ENCODE measurements around the gene DGCR6L. TPM values are rescaled to one million over a fixed set of nuclear protein-coding genes. Genes with fewer than 3 reads are reported as not detected.
A peak's percentile ranks its signal among the peaks of the same experiment; 100 is the strongest.

Gene DGCR6L
- 3.7 and 5.2 TPM in 2 replicates for total RNA-seq (2013; cell fraction: nucleolus; rRNA removed)
- total RNA-seq (2014; rRNA removed): 37.4 and 38.9 TPM in 2 replicates
- 12.5 and 15.2 TPM in 2 replicates for total RNA-seq (2014; rRNA removed; fragmentation: Illumina TruSeq; extraction: Trizol)
- total RNA-seq (2021): 27.0 and 27.7 TPM in 2 replicates
- 6.9 TPM for polyA plus RNA-seq (2011; ENCODE audit: low read depth)
- 9.1 and 17.4 TPM in 2 replicates for polyA plus RNA-seq (2011; rRNA removed)
- polyA plus RNA-seq (2011; cell fraction: cytosol; rRNA removed): 30.2 and 48.0 TPM in 2 replicates
- 18.6 and 25.2 TPM in 2 replicates for polyA plus RNA-seq (2011; cell fraction: nucleus; rRNA removed)
- 15.0 and 17.2 TPM in 2 replicates for polyA plus RNA-seq (2012)
- 1.5 and 8.1 TPM in 2 replicates for polyA plus RNA-seq (2014; fragmentation: Illumina TruSeq; extraction: Trizol)
- polyA plus RNA-seq (2014; fragmentation: Nextera tagmentation; extraction: Ambion mirVana): 1 to 10 TPM; 1.6 to 4.2 TPM
- polyA plus RNA-seq (2014; rRNA removed): 36.7 and 41.9 TPM in 2 replicates
- 10 to 100 TPM; 59.4 to 62.8 TPM for polyA plus RNA-seq (2016; fragmentation: Nextera tagmentation; extraction: Ambion mirVana)
- 7.2 and 15.7 TPM in 2 replicates for polyA minus RNA-seq (2011; rRNA and poly(A)+ RNA removed)
- 4.6 and 5.3 TPM in 2 replicates for polyA minus RNA-seq (2011; cell fraction: cytosol; rRNA and poly(A)+ RNA removed)
- polyA minus RNA-seq (2011; cell fraction: nucleus; rRNA and poly(A)+ RNA removed): 5.0 and 5.9 TPM in 2 replicates
- Bru-seq, nascent RNA: percentile 54 among the genes with signal in this experiment
- percentile 54 among the genes with signal in this experiment for BruChase-seq, experiment 1, labeled RNA remaining after a 6-hour chase
- BruChase-seq, experiment 2, labeled RNA remaining after a 2-hour chase: percentile 53 among the genes with signal in this experiment
- long read RNA-seq, experiment 1, transcript DGCR6L-201 (5 exons, 1,154 nt): major isoform, 45 of 47 reads
- long read RNA-seq, experiment 1, partial matches to known transcripts: 1 of 47 reads
- long read RNA-seq, experiment 1, other reads (novel, unspliced or antisense): 0 of 47 reads
- long read RNA-seq, experiment 2, transcript DGCR6L-201 (5 exons, 1,154 nt): major isoform, 26 of 28 reads
- long read RNA-seq, experiment 2, partial matches to known transcripts: 2 of 28 reads
- long read RNA-seq, experiment 2, other reads (novel, unspliced or antisense): 0 of 28 reads

DNA sequence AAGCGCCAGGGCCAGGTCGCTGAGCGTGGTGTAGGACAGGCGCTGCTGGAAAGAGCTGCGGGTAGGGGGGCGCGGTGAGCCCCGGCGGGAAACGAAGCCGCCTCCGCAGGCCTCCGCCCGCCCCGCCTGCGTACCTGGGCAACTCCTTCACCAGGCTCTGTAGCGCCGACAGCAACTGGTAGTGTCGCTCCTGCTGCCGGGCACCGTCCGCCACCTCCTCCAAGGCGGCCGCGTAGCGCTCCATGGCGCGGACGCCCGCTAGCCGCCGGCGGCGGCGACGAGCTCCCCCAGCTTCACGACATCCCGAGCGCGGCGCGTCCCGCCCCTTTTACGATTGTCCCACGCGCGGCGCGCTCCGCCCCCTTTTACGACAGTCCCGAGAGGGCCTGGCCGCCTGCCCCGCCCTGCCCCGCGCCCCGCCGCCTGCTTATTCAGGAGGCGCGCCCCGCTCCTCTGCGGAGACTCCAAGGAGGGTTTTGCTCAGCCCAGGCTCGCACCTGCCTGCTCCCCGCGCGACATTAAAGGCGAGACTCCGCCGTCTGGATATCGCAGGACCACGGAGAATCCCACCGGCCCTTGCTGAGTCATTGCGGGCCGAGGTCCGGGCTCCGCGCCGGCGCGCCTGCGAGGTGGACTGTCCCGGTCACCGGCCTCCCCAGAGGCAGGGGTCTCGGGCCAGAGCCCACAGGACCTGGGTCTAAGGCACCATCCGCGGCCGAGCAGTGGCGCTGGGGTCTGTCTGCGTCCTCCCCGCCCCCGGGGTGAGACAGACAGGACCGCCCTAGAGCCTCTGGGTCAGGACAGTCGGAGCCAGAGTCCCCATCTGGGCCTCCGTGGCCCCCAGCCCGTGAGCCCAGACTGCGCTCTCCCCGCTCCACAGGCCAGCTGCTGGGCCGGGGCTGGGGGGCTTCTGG lies at the start of gene DGCR6L:
TSS of gene DGCR6L (minus strand) at position 316 of the 914 bp plus-strand sequence. CDS start at position 244, 72 bp downstream.
- Histone ChIP-seq H3K9me3 (replicated peaks; ENCODE audit: control insufficient read depth, insufficient read depth, low read length) (no peaks in the 10 kb centered on the region), H2AFZ (ENCODE audit: control insufficient read depth, low read depth, low read length) (peak within 1 kb of the TSS; percentile 92), H3K4me1 (ENCODE audit: control insufficient read depth, insufficient read depth, low read length) (peaks cover 4% of the 10 kb centered on the region; the same call in 1 of the 2 replicates), H3K27me3 (replicated peaks in 1 of 2; ENCODE audit: control insufficient read depth in 2 of 2, insufficient read depth in 2 of 2, low read length in 1 of 2) (no peaks in the 10 kb centered on the region), H3K4me2 (ENCODE audit: control insufficient read depth, insufficient read depth) (peak within 1 kb of the TSS; percentile 86), H4K20me1 (ENCODE audit: control insufficient read depth, insufficient read depth) (no peaks in the 10 kb centered on the region), H3K4me3 (peak within 1 kb of the TSS; percentile 91), H3K9ac (ENCODE audit: control insufficient read depth, insufficient read depth, low read length) (peak within 1 kb of the TSS; percentile 71), H3K36me3 (ENCODE audit: control insufficient read depth in 2 of 2, insufficient read depth in 2 of 2, low read length in 1 of 2) (no peaks in the 10 kb centered on the region), H3K27ac (ENCODE audit: control insufficient read depth, insufficient read depth) (peak within 1 kb of the TSS; percentile 55), H3K79me2 (ENCODE audit: control insufficient read depth, insufficient read depth, low read length) (no peaks in the 10 kb centered on the region)
- BruUV-seq (replicated peaks): TSS peak; percentile 88
- under 1% methylated on average over 88 of the region's 98 CpGs for WGBS (ENCODE audit: insufficient coverage, insufficient replicate concordance, low lambda C conversion rate, missing lambda C conversion rate)
- CTCF ChIA-PET: no interaction called here
- RAD21 ChIA-PET (ENCODE audit: unreplicated experiment): interaction anchor here (1.0 kb wide), 1 partner anchor 99 kb away, joined by 3 read pairs; no protein-coding TSS in a partner anchor
- no peak for FAIRE-seq
- SMC1A ChIA-PET (ENCODE audit: uncharacterized antibody, unreplicated experiment): no interaction called here
- in situ Hi-C loops (cut with MboI) (no loop called here), intact Hi-C loops (cut with micrococcal nuclease; ENCODE audit: unreplicated experiment) (no loop called here)
- POLR2A ChIA-PET: interaction anchor here (0.6 to 0.8 kb wide), 2 partner anchors 84 to 379 kb away, joined by 3 to 5 read pairs; no protein-coding TSS in a partner anchor
- ATAC-seq: peak; percentile 92
- peak; percentile 62 for DNase-seq (ENCODE audit: low read depth, low spot score)
- TF ChIP-seq RB1 (IDR thresholded peaks at IDR 0.05; ENCODE audit: borderline replicate concordance) (no peak), JUND (IDR thresholded peaks at IDR 0.05; ENCODE audit: low read depth, low read length) (no peak), EGR1 (IDR thresholded peaks at IDR 0.05; ENCODE audit: borderline replicate concordance in 1 of 2, low read depth in 2 of 2, low read length in 2 of 2) (peak; percentile 9 to 12; a peak in 1 of 3 replicates), CEBPB (IDR thresholded peaks at IDR 0.05; ENCODE audit: borderline replicate concordance in 1 of 2, low read depth in 2 of 2, low read length in 2 of 2) (no peak), HDGF (IDR thresholded peaks at IDR 0.05) (no peak), TBL1XR1 (IDR thresholded peaks at IDR 0.05; ENCODE audit: low read depth, low read length) (no peak), ZNF207 (IDR thresholded peaks at IDR 0.05; ENCODE audit: borderline replicate concordance) (no peak), SP1 (IDR thresholded peaks at IDR 0.05; ENCODE audit: low read depth, low read length) (peak; percentile 47), KAT2A (conservative IDR thresholded peaks at IDR 0.05; ENCODE audit: control insufficient read depth, low read depth, low read length) (no peak), YY1 (IDR thresholded peaks at IDR 0.05; ENCODE audit: low read depth, low read length) (no peak), IKZF1 (conservative IDR thresholded peaks at IDR 0.05) (peak; percentile 48; the same call in 1 of the 2 replicates), FOXK2 (IDR thresholded peaks at IDR 0.05) (no peak), EZH2 (IDR thresholded peaks at IDR 0.05; ENCODE audit: borderline replicate concordance, control insufficient read depth, low read depth, low read length) (no peak), YBX1 (IDR thresholded peaks at IDR 0.05) (no peak), DPF2 (IDR thresholded peaks at IDR 0.05) (no peak), BACH1 (IDR thresholded peaks at IDR 0.05; ENCODE audit: borderline replicate concordance) (peak; percentile 60), ZZZ3 (IDR thresholded peaks at IDR 0.05; ENCODE audit: control insufficient read depth, insufficient read length, low read depth) (no peak)
- TF ChIP-seq, protein P1, sequence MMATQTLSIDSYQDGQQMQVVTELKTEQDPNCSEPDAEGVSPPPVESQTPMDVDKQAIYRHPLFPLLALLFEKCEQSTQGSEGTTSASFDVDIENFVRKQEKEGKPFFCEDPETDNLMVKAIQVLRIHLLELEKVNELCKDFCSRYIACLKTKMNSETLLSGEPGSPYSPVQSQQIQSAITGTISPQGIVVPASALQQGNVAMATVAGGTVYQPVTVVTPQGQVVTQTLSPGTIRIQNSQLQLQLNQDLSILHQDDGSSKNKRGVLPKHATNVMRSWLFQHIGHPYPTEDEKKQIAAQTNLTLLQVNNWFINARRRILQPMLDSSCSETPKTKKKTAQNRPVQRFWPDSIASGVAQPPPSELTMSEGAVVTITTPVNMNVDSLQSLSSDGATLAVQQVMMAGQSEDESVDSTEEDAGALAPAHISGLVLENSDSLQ (IDR thresholded peaks at IDR 0.05): no peak
- TF ChIP-seq, protein P2, sequence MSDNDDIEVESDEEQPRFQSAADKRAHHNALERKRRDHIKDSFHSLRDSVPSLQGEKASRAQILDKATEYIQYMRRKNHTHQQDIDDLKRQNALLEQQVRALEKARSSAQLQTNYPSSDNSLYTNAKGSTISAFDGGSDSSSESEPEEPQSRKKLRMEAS (IDR thresholded peaks at IDR 0.05; ENCODE audit: low read depth, low read length): 0 out of 2 replicates have a peak, but pooled peaks have one; percentile 31

Measured in GM12878 (cell line).